ENCODE results near the gene TEDC1. TPM values are rescaled to one million over a fixed set of nuclear protein-coding genes. Genes with fewer than 3 reads are reported as not detected.
"Not testable (repeated sequence)": the region's sequence is repeated elsewhere in the genome, so short reads cannot be mapped to it uniquely, and the experiment has no call there.

Gene TEDC1
- total RNA-seq, 2 donors from 2014 or later = 9.1 to 23.8 TPM

- no peaks in the 10 kb centered on the region for H3K4me1 ChIP-seq (ENCODE audit: control insufficient read depth, insufficient read depth, low read length)
- Mint-ChIP-seq H3K9me3 (peaks cover 82% of the 10 kb centered on the region), H3K4me3 (no peak overlapping the region), H3K27me3 (ENCODE audit: insufficient read depth) (peaks cover 7% of the 10 kb centered on the region), H3K27ac (no peak overlapping the region), H3K36me3 (ENCODE audit: low read depth) (no peaks in the 10 kb centered on the region), H3K4me1 (no peaks in the 10 kb centered on the region)
- no peaks in the 10 kb centered on the region for H3K36me3 ChIP-seq (ENCODE audit: control insufficient read depth, insufficient read depth, low read length)
- H3K4me3 ChIP-seq (ENCODE audit: low read length) = no peak overlapping the region
- no peak for TF ChIP-seq CTCF (conservative IDR thresholded peaks at IDR 0.05)
- H3K9ac ChIP-seq (ENCODE audit: extremely low read depth, low read length, poor library complexity, severe bottlenecking) = no peak overlapping the region
- H3K27ac ChIP-seq (ENCODE audit: low read depth, low read length) = no peak overlapping the region
- WGBS, 2 experiments (ENCODE audit: insufficient coverage in 1 of 2, insufficient read length in 1 of 2) = 72 to 80% methylated on average over 5 to 9 of the region's 9 CpGs
- peaks cover 17% of the 10 kb centered on the region for H3K9me3 ChIP-seq (ENCODE audit: control insufficient read depth, low read length)
- H3K27me3 ChIP-seq (ENCODE audit: control insufficient read depth, insufficient read depth, low read length, poor library complexity, severe bottlenecking) = no peaks in the 10 kb centered on the region
- DNase-seq = no peak
Observed at GRCh38 chr14:105540811-105541210, 49.8 kb downstream of the TEDC1 start.

GRCh38 chr14:105541218-105541875 lies 50.3 kb downstream of the TEDC1 start:
- Mint-ChIP-seq H3K27ac (no peak overlapping the region), H3K9me3 (peaks cover 76% of the 10 kb centered on the region), H3K36me3 (ENCODE audit: low read depth) (no peaks in the 10 kb centered on the region), H3K4me3 (no peak overlapping the region), H3K4me1 (no peaks in the 10 kb centered on the region), H3K27me3 (ENCODE audit: insufficient read depth) (peaks cover 5% of the 10 kb centered on the region)
- Histone ChIP-seq H3K36me3 (ENCODE audit: control insufficient read depth, insufficient read depth, low read length) (no peaks in the 10 kb centered on the region), H3K9ac (ENCODE audit: extremely low read depth, low read length, poor library complexity, severe bottlenecking) (no peak overlapping the region), H3K4me3 (ENCODE audit: low read length) (no peak overlapping the region), H3K9me3 (ENCODE audit: control insufficient read depth, low read length) (peaks cover 17% of the 10 kb centered on the region), H3K27me3 (ENCODE audit: control insufficient read depth, insufficient read depth, low read length, poor library complexity, severe bottlenecking) (no peaks in the 10 kb centered on the region), H3K27ac (ENCODE audit: low read depth, low read length) (no peak overlapping the region), H3K4me1 (ENCODE audit: control insufficient read depth, insufficient read depth, low read length) (no peaks in the 10 kb centered on the region)
- no peak for TF ChIP-seq CTCF (conservative IDR thresholded peaks at IDR 0.05)
- whole genome bisulfite sequencing, 2 experiments (ENCODE audit: insufficient coverage in 1 of 2, insufficient read length in 1 of 2) = 84 to 88% methylated on average over 9 to 19 of the region's 19 CpGs
- no peak for DNase-seq

DNA sequence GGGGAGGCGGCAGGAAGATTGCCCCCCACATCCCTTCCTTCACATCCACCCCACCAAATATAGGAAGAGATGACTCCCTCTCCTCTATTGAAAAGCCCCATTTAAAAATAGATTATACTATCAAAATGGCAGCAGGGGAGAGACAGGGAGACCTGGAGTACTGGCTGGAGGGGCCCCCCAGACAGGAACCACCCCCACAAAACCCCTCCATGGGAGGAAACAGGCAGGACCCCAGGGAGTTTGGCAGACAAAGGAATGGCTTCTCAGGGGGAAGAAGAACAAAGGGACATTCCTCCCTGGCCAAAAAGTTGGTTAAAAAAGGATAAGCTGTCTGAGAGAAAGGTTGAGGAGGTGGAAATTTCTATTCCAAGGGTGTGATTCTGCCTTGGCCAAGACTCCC lies 54.6 kb downstream of the TEDC1 start:
- not testable (repeated sequence) for H3K27me3 Mint-ChIP-seq (ENCODE audit: insufficient read depth); H3K27ac ChIP-seq (ENCODE audit: low read depth, low read length); H3K4me3 ChIP-seq (ENCODE audit: low read length); H3K36me3 Mint-ChIP-seq (ENCODE audit: low read depth); DNase-seq; H3K4me1 ChIP-seq (ENCODE audit: control insufficient read depth, insufficient read depth, low read length); H3K27ac Mint-ChIP-seq; H3K36me3 ChIP-seq (ENCODE audit: control insufficient read depth, insufficient read depth, low read length); H3K27me3 ChIP-seq (ENCODE audit: control insufficient read depth, insufficient read depth, low read length, poor library complexity, severe bottlenecking); H3K4me1 Mint-ChIP-seq; H3K4me3 Mint-ChIP-seq; H3K9ac ChIP-seq (ENCODE audit: extremely low read depth, low read length, poor library complexity, severe bottlenecking)
- no CpG with 5 or more reads among the region's 1 CpG for WGBS, 2 experiments (ENCODE audit: insufficient coverage in 1 of 2, insufficient read length in 1 of 2)
- peaks cover 76% of the 10 kb centered on the region for H3K9me3 Mint-ChIP-seq
- peaks cover 27% of the 10 kb centered on the region for H3K9me3 ChIP-seq (ENCODE audit: control insufficient read depth, low read length)

- H3K4me1 ChIP-seq (ENCODE audit: control insufficient read depth, insufficient read depth, low read length); H3K9ac ChIP-seq (ENCODE audit: extremely low read depth, low read length, poor library complexity, severe bottlenecking); H3K27me3 Mint-ChIP-seq (ENCODE audit: insufficient read depth); H3K27ac ChIP-seq (ENCODE audit: low read depth, low read length); H3K27me3 ChIP-seq (ENCODE audit: control insufficient read depth, insufficient read depth, low read length, poor library complexity, severe bottlenecking); H3K36me3 ChIP-seq (ENCODE audit: control insufficient read depth, insufficient read depth, low read length); H3K4me3 Mint-ChIP-seq; H3K36me3 Mint-ChIP-seq (ENCODE audit: low read depth); H3K4me3 ChIP-seq (ENCODE audit: low read length); H3K4me1 Mint-ChIP-seq; H3K27ac Mint-ChIP-seq; DNase-seq: not testable (repeated sequence)
- H3K9me3 ChIP-seq (ENCODE audit: control insufficient read depth, low read length) = peaks cover 27% of the 10 kb centered on the region
- WGBS, 2 experiments (ENCODE audit: insufficient coverage in 1 of 2, insufficient read length in 1 of 2) = 83% methylated on average over 1 of the region's 20 CpGs; no CpG with 5 or more reads in 1 of the 2 experiments
- H3K9me3 Mint-ChIP-seq = peaks cover 73% of the 10 kb centered on the region
Observed at GRCh38 chr14:105546410-105546809, 55.4 kb downstream of the TEDC1 start.

GRCh38 chr14:105547072-105547471 lies 56.0 kb downstream of the TEDC1 start:
- H3K27ac Mint-ChIP-seq; H3K36me3 Mint-ChIP-seq (ENCODE audit: low read depth); H3K4me3 ChIP-seq (ENCODE audit: low read length); H3K4me3 Mint-ChIP-seq; H3K4me1 Mint-ChIP-seq; H3K27me3 ChIP-seq (ENCODE audit: control insufficient read depth, insufficient read depth, low read length, poor library complexity, severe bottlenecking); H3K9ac ChIP-seq (ENCODE audit: extremely low read depth, low read length, poor library complexity, severe bottlenecking); H3K36me3 ChIP-seq (ENCODE audit: control insufficient read depth, insufficient read depth, low read length); H3K4me1 ChIP-seq (ENCODE audit: control insufficient read depth, insufficient read depth, low read length); H3K27me3 Mint-ChIP-seq (ENCODE audit: insufficient read depth); DNase-seq; H3K27ac ChIP-seq (ENCODE audit: low read depth, low read length): not testable (repeated sequence)
- 87% methylated on average over 10 of the region's 24 CpGs; no CpG with 5 or more reads in 1 of the 2 experiments for WGBS, 2 experiments (ENCODE audit: insufficient coverage in 1 of 2, insufficient read length in 1 of 2)
- peaks cover 27% of the 10 kb centered on the region for H3K9me3 ChIP-seq (ENCODE audit: control insufficient read depth, low read length)
- H3K9me3 Mint-ChIP-seq = peaks cover 74% of the 10 kb centered on the region
